Activated CD8-positive, alpha-beta T cell treated with anti-CD3 and anti-CD28 coated beads for 36 hours (primary cell): Measurements from ENCODE around the gene DPP6. TPM values are rescaled to one million over a fixed set of nuclear protein-coding genes. Genes with fewer than 3 reads are reported as not detected.

Experiments used
- ATAC-seq: fragments of 200-7000 bp; cut with Tn5 transposase; one replicate; pipeline ENCODE4 v1.10.0; 2021; ENCODE audit warnings: mild to moderate bottlenecking, moderate library complexity
- CTCF ChIA-PET: fragments of 350-600 bp; sonication (Branson Sonifier 250); formaldehyde crosslinking; loops from one replicate; lab custom pipeline; 2021; ENCODE audit warnings: antibody characterized with exemption; lab: Charles Lee
- POLR2A ChIA-PET: fragments of 350-600 bp; sonication (Branson Sonifier 250); formaldehyde crosslinking; loops from one replicate; lab custom pipeline; 2021; ENCODE audit warnings: antibody characterized with exemption; lab: Charles Lee
- DNase-seq: peaks from one replicate; pipeline ENCODE4 v3.0.0-alpha.2; 2020
- H3K27ac Mint-ChIP-seq: one replicate; pipeline ENCODE4 v1.8.0; 2021; ENCODE audit warnings: mild to moderate bottlenecking, mixed read lengths
- H3K27me3 Mint-ChIP-seq: one replicate; pipeline ENCODE4 v1.8.0; 2021; ENCODE audit warnings: mixed read lengths
- H3K36me3 Mint-ChIP-seq: one replicate; pipeline ENCODE4 v1.8.0; 2021; ENCODE audit warnings: low read depth, mixed read lengths
- H3K4me1 Mint-ChIP-seq: one replicate; pipeline ENCODE4 v1.8.0; 2021; ENCODE audit warnings: low read depth, mixed read lengths
- H3K4me3 Mint-ChIP-seq: one replicate; pipeline ENCODE4 v1.8.0; 2021; ENCODE audit warnings: mild to moderate bottlenecking, moderate library complexity, mixed read lengths
- H3K9me3 Mint-ChIP-seq: one replicate; pipeline ENCODE4 v1.8.0; 2021; ENCODE audit warnings: mixed read lengths
- CTCF ChIP-seq: fragments of 200-600 bp; IDR thresholded peaks from one replicate; pipeline ENCODE4 v1.8.0; 2022; ENCODE audit warnings: antibody characterized with exemption, mild to moderate bottlenecking
- intact Hi-C: fragments of 100-400 bp; cut with micrococcal nuclease; formaldehyde crosslinking; loops from one replicate; pipeline ENCODE4 v1.10.0; 2022
- total RNA-seq, 2 experiments: library from RNA; stranded (reverse); gene quantifications; one replicate each; pipeline ENCODE4 v1.2.3, GENCODE V29; 2021

Gene DPP6
- total RNA-seq, 2 experiments from 2014 or later: not detected

GRCh38 chr7:154769527-154769926 is 717.3 kb downstream of the DPP6 start:
- Mint-ChIP-seq H3K27me3 (peaks cover 1% of the 10 kb centered on the region), H3K4me1 (no peaks in the 10 kb centered on the region), H3K27ac (no peak overlapping the region), H3K9me3 (no peaks in the 10 kb centered on the region), H3K36me3 (no peaks in the 10 kb centered on the region), H3K4me3 (no peak overlapping the region)
- ChIA-PET POLR2A (no interaction called here), CTCF (interaction anchor here (1.6 kb wide), 1 partner anchor 26 kb away, joined by 5 read pairs; no protein-coding TSS in a partner anchor)
- TF ChIP-seq CTCF: no peak
- DNase-seq (no peak), ATAC-seq (no peak)
- intact Hi-C loops: no loop called here

GRCh38 chr7:154770361-154770760 is 718.2 kb downstream of the DPP6 start:
- TF ChIP-seq CTCF: no peak
- ChIA-PET CTCF (no interaction called here), POLR2A (no interaction called here)
- intact Hi-C loops: no loop called here
- Mint-ChIP-seq H3K36me3 (no peaks in the 10 kb centered on the region), H3K27ac (no peak overlapping the region), H3K9me3 (no peaks in the 10 kb centered on the region), H3K4me3 (no peak overlapping the region), H3K27me3 (peaks cover 1% of the 10 kb centered on the region), H3K4me1 (no peaks in the 10 kb centered on the region)
- DNase-seq (no peak), ATAC-seq (no peak)

- intact Hi-C loops: no loop called here
- Mint-ChIP-seq H3K27me3 (peaks cover 1% of the 10 kb centered on the region), H3K9me3 (no peaks in the 10 kb centered on the region), H3K36me3 (no peaks in the 10 kb centered on the region), H3K27ac (no peak overlapping the region), H3K4me3 (no peak overlapping the region), H3K4me1 (no peaks in the 10 kb centered on the region)
- POLR2A ChIA-PET: no interaction called here
- CTCF ChIA-PET: no interaction called here
- no peak for ATAC-seq
- DNase-seq: no peak
- no peak for TF ChIP-seq CTCF
Observed at GRCh38 chr7:154770962-154771361, 718.8 kb downstream of the DPP6 start.

- Mint-ChIP-seq H3K4me3 (no peak overlapping the region), H3K9me3 (peaks cover 3% of the 10 kb centered on the region), H3K27ac (no peak overlapping the region), H3K27me3 (no peaks in the 10 kb centered on the region), H3K4me1 (peaks cover 3% of the 10 kb centered on the region), H3K36me3 (no peaks in the 10 kb centered on the region)
- ATAC-seq (no peak), DNase-seq (no peak)
- ChIA-PET POLR2A (no interaction called here), CTCF (no interaction called here)
- intact Hi-C loops: no loop called here
- TF ChIP-seq CTCF: no peak
Observed at GRCh38 chr7:154774303-154774969, 722.2 kb downstream of the DPP6 start.

- DNase-seq (no peak), ATAC-seq (no peak)
- intact Hi-C loops: no loop called here
- Mint-ChIP-seq H3K4me3 (no peak overlapping the region), H3K27me3 (no peaks in the 10 kb centered on the region), H3K27ac (no peak overlapping the region), H3K36me3 (no peaks in the 10 kb centered on the region), H3K4me1 (peaks cover 3% of the 10 kb centered on the region), H3K9me3 (peaks cover 5% of the 10 kb centered on the region)
- no peak for TF ChIP-seq CTCF
- CTCF ChIA-PET: no interaction called here
- POLR2A ChIA-PET: no interaction called here
Observed at GRCh38 chr7:154775681-154776080, 723.5 kb downstream of the DPP6 start.
